Endodermal cell (in vitro differentiated cells): ENCODE data around the gene ANKRD2. TPM values are rescaled to one million over a fixed set of nuclear protein-coding genes. Genes with fewer than 3 reads are reported as not detected.

Experiments
- DNase-seq: peaks from one replicate; pipeline ENCODE4 v3.0.0-alpha.2; 2017
- H3K27ac ChIP-seq: 2 replicates; pipeline ENCODE4 v1.5.1; 2013; ENCODE audit warnings: mild to moderate bottlenecking, low read depth, low read length, moderate library complexity
- H3K27me3 ChIP-seq: 2 replicates; pipeline ENCODE4 v1.6.1; 2013; ENCODE audit warnings: mild to moderate bottlenecking, low read length, moderate library complexity; ENCODE audit not compliant: insufficient read depth, control insufficient read depth, poor library complexity, severe bottlenecking
- H3K36me3 ChIP-seq: 2 replicates; pipeline ENCODE4 v1.7.0; 2013; ENCODE audit warnings: mild to moderate bottlenecking, low read length, moderate library complexity; ENCODE audit not compliant: control insufficient read depth, insufficient read depth
- H3K4me1 ChIP-seq: one replicate; pipeline ENCODE4 v1.7.0; 2013; ENCODE audit warnings: low read length; ENCODE audit not compliant: control insufficient read depth, insufficient read depth
- H3K4me3 ChIP-seq: 2 replicates; pipeline ENCODE4 v1.5.1; 2013; ENCODE audit warnings: mild to moderate bottlenecking, low read length, moderate library complexity
- H3K9ac ChIP-seq: 2 replicates; pipeline ENCODE4 v1.6.1; 2013; ENCODE audit warnings: mild to moderate bottlenecking, low read length, moderate library complexity; ENCODE audit not compliant: poor library complexity, severe bottlenecking; ENCODE audit errors: extremely low read depth
- H3K9me3 ChIP-seq: 2 replicates; pipeline ENCODE4 v1.6.1; 2013; ENCODE audit warnings: mild to moderate bottlenecking, low read length, moderate library complexity; ENCODE audit not compliant: control insufficient read depth
- H3K27ac Mint-ChIP-seq: 2 replicates; pipeline ENCODE4 v1.8.0; 2020; ENCODE audit warnings: mixed read lengths
- H3K27me3 Mint-ChIP-seq: 2 replicates; pipeline ENCODE4 v1.8.0; 2021; ENCODE audit warnings: mild to moderate bottlenecking, mixed read lengths; ENCODE audit not compliant: insufficient read depth
- H3K36me3 Mint-ChIP-seq: 2 replicates; pipeline ENCODE4 v1.8.0; 2020; ENCODE audit warnings: low read depth, mixed read lengths
- H3K4me1 Mint-ChIP-seq: 2 replicates; pipeline ENCODE4 v1.8.0; 2020; ENCODE audit warnings: mixed read lengths
- H3K4me3 Mint-ChIP-seq: 2 replicates; pipeline ENCODE4 v1.8.0; 2020; ENCODE audit warnings: mild to moderate bottlenecking, moderate library complexity, mixed read lengths
- H3K9me3 Mint-ChIP-seq: 2 replicates; pipeline ENCODE4 v1.8.0; 2020; ENCODE audit warnings: mild to moderate bottlenecking, mixed read lengths
- CTCF ChIP-seq: fragments of 200-600 bp; sonication (generic); conservative IDR thresholded peaks from 2 replicates; pipeline ENCODE4 v1.5.0; 2021; ENCODE audit warnings: antibody characterized with exemption, mild to moderate bottlenecking
- WGBS, 2 experiments: methylation state at CpG; one replicate each; pipeline versions ENCODE4 v1.1.5 to v1.1.7; 2013; ENCODE audit warnings: missing lambda C conversion rate in 2 of 2, mixed read lengths in 1 of 2; ENCODE audit not compliant: insufficient coverage in 1 of 2, insufficient read length in 1 of 2; 5-methylcytosine and 5-hydroxymethylcytosine counted together
- total RNA-seq, 2 donors: library from RNA; stranded (reverse); fragmentation: NEBNext Ultra II Directional in 1 of 2; extraction: Animal tissue kit (Norgen Biotek cat#: 25700) in 1 of 2; gene quantifications; 2 replicates in 1 of 2; 3 replicates in 1 of 2; pipeline ENCODE4 v1.2.1, GENCODE V29; 2021

ANKRD2 gene
- total RNA-seq, 2 donors from 2014 or later: not detected

- no peak overlapping the region for H3K4me3 ChIP-seq
- peaks cover 22% of the 10 kb centered on the region for H3K4me1 Mint-ChIP-seq
- no peak for TF ChIP-seq CTCF
- no peak overlapping the region for H3K9ac ChIP-seq
- peaks cover 18% of the 10 kb centered on the region for H3K36me3 Mint-ChIP-seq
- H3K4me3 Mint-ChIP-seq: no peak overlapping the region
- H3K27ac ChIP-seq: no peak overlapping the region
- peaks cover 5% of the 10 kb centered on the region for H3K4me1 ChIP-seq
- peaks cover 21% of the 10 kb centered on the region for H3K9me3 Mint-ChIP-seq
- peaks cover 9% of the 10 kb centered on the region for H3K9me3 ChIP-seq
- H3K27ac Mint-ChIP-seq: no peak overlapping the region
- no peaks in the 10 kb centered on the region for H3K27me3 Mint-ChIP-seq
- peaks cover 8% of the 10 kb centered on the region for H3K36me3 ChIP-seq
- 88% methylated on average over 2 of the region's 2 CpGs; no CpG with 5 or more reads in 1 of the 2 experiments for WGBS, 2 experiments
- H3K27me3 ChIP-seq: no peaks in the 10 kb centered on the region
- no peak for DNase-seq
Measured at GRCh38 chr10:97566336-97566996, 6.1 kb upstream of the ANKRD2 start.

GRCh38 chr10:97567891-97568290 is 4.7 kb upstream of the ANKRD2 start:
- no peak overlapping the region for H3K4me3 Mint-ChIP-seq
- 91 to 92% methylated on average over 11 to 15 of the region's 15 CpGs for WGBS, 2 experiments
- H3K4me1 ChIP-seq: peaks cover 5% of the 10 kb centered on the region
- H3K27ac ChIP-seq: no peak overlapping the region
- no peak overlapping the region for H3K9ac ChIP-seq
- H3K36me3 Mint-ChIP-seq: peaks cover 11% of the 10 kb centered on the region
- no peak for TF ChIP-seq CTCF
- no peaks in the 10 kb centered on the region for H3K27me3 Mint-ChIP-seq
- H3K27ac Mint-ChIP-seq: no peak overlapping the region
- no peaks in the 10 kb centered on the region for H3K27me3 ChIP-seq
- H3K4me1 Mint-ChIP-seq: peaks cover 22% of the 10 kb centered on the region
- no peaks in the 10 kb centered on the region for H3K9me3 ChIP-seq
- no peak overlapping the region for H3K4me3 ChIP-seq
- H3K36me3 ChIP-seq: peaks cover 8% of the 10 kb centered on the region
- peaks cover 9% of the 10 kb centered on the region for H3K9me3 Mint-ChIP-seq
- DNase-seq: no peak

- H3K27me3 Mint-ChIP-seq: no peaks in the 10 kb centered on the region
- peaks cover 8% of the 10 kb centered on the region for H3K36me3 ChIP-seq
- H3K4me1 Mint-ChIP-seq: peaks cover 9% of the 10 kb centered on the region
- H3K4me1 ChIP-seq: peaks cover 5% of the 10 kb centered on the region
- no peaks in the 10 kb centered on the region for H3K9me3 ChIP-seq
- no peak overlapping the region for H3K9ac ChIP-seq
- H3K27me3 ChIP-seq: no peaks in the 10 kb centered on the region
- H3K9me3 Mint-ChIP-seq: no peaks in the 10 kb centered on the region
- H3K27ac Mint-ChIP-seq: no peak overlapping the region
- 92 to 96% methylated on average over 20 to 33 of the region's 33 CpGs for WGBS, 2 experiments
- H3K4me3 ChIP-seq: no peak overlapping the region
- H3K36me3 Mint-ChIP-seq: peaks cover 6% of the 10 kb centered on the region
- no peak for TF ChIP-seq CTCF
- DNase-seq: no peak
- no peak overlapping the region for H3K27ac ChIP-seq
- H3K4me3 Mint-ChIP-seq: no peak overlapping the region
Measured at GRCh38 chr10:97570146-97570788, 2.3 kb upstream of the ANKRD2 start.
